DND-41 (cell line): ENCODE measurements around the gene CYB5R4.

Experiments
- ATAC-seq: fragments of 200-7000 bp; cut with Tn5 transposase; 3 replicates; pipeline ENCODE4 v1.9.1; 2021; ENCODE audit warnings: low read depth; ENCODE audit not compliant: insufficient read depth
- DNase-seq: peaks from one replicate; pipeline ENCODE4 v3.0.0-alpha.2; 2020
- H2AFZ ChIP-seq: 2 replicates; pipeline ENCODE4 v1.6.0; 2012; ENCODE audit warnings: low read depth, low read length
- H3K27ac ChIP-seq: 2 replicates; pipeline ENCODE4 v1.5.1; 2012; ENCODE audit warnings: low read length, inconsistent platforms
- H3K27me3 ChIP-seq: fragments of 200-600 bp; sonication (generic); 2 replicates; pipeline ENCODE4 v1.6.0; 2012; ENCODE audit warnings: low read length, mild to moderate bottlenecking, inconsistent platforms; ENCODE audit not compliant: insufficient read depth, poor library complexity
- H3K36me3 ChIP-seq: 2 replicates; pipeline ENCODE4 v1.5.1; 2012; ENCODE audit warnings: low read length, inconsistent platforms; ENCODE audit not compliant: insufficient read depth
- H3K4me1 ChIP-seq: 2 replicates; pipeline ENCODE4 v1.5.1; 2012; ENCODE audit warnings: mild to moderate bottlenecking, low read length; ENCODE audit not compliant: insufficient read depth
- H3K4me2 ChIP-seq: 2 replicates; pipeline ENCODE4 v1.6.0; 2012; ENCODE audit warnings: mild to moderate bottlenecking, moderate library complexity, low read length, inconsistent platforms; ENCODE audit not compliant: insufficient read depth
- H3K4me3 ChIP-seq, 2 experiments: fragments of 200-600 bp in 1 of 2; shearing (Covaris generic) in 1 of 2; 2 replicates each; pipeline ENCODE4 v1.5.1; 2012 to 2016; ENCODE audit warnings: inconsistent platforms in 2 of 2, low read length in 2 of 2, mild to moderate bottlenecking in 2 of 2, low read depth in 1 of 2, moderate library complexity in 1 of 2
- H3K79me2 ChIP-seq: 2 replicates; pipeline ENCODE4 v1.6.0; 2012; ENCODE audit warnings: low read length, inconsistent platforms; ENCODE audit not compliant: insufficient read depth
- H3K9ac ChIP-seq: 2 replicates; pipeline ENCODE4 v1.6.0; 2012; ENCODE audit warnings: low read depth, mild to moderate bottlenecking, inconsistent platforms, low read length, moderate library complexity
- H3K9me3 ChIP-seq: 2 replicates; pipeline ENCODE4 v1.5.1; 2012; ENCODE audit warnings: low read length, moderate library complexity, mild to moderate bottlenecking, inconsistent platforms; ENCODE audit not compliant: insufficient read depth, severe bottlenecking
- H4K20me1 ChIP-seq: 2 replicates; pipeline ENCODE4 v1.6.0; 2012; ENCODE audit warnings: low read length; ENCODE audit not compliant: insufficient read depth
- CTCF ChIP-seq: IDR thresholded peaks from 2 replicates; pipeline ENCODE4 v1.5.1; 2012; ENCODE audit warnings: borderline replicate concordance, low read length, moderate library complexity, mild to moderate bottlenecking; ENCODE audit not compliant: poor library complexity, severe bottlenecking; ENCODE audit errors: extremely low read depth
- EZH2 ChIP-seq: IDR thresholded peaks from 3 replicates; pipeline ENCODE4 v1.6.1; 2012; ENCODE audit warnings: borderline replicate concordance, low read depth, mild to moderate bottlenecking, moderate library complexity, low read length, inconsistent platforms; ENCODE audit not compliant: severe bottlenecking

The CYB5R4 gene

GRCh38 chr6:83860359-83860755 lies 868 bp downstream of the CYB5R4 start:
- Histone ChIP-seq H3K4me2 (peak overlapping the region; percentile 97), H3K4me3 (peak overlapping the region; percentile 65 to 98), H3K27me3 (no peaks in the 10 kb centered on the region), H4K20me1 (peaks cover 3% of the 10 kb centered on the region), H3K9ac (peak overlapping the region; percentile 62), H3K79me2 (peaks cover 36% of the 10 kb centered on the region), H3K36me3 (peaks cover 14% of the 10 kb centered on the region), H3K4me1 (peaks cover 25% of the 10 kb centered on the region), H2AFZ (peak overlapping the region; percentile 98), H3K27ac (peak overlapping the region; percentile 77), H3K9me3 (no peaks in the 10 kb centered on the region)
- DNase-seq (no peak), ATAC-seq (no peak)
- TF ChIP-seq EZH2 (no peak), CTCF (no peak)

GRCh38 chr6:83860782-83861495 lies 1.4 kb downstream of the CYB5R4 start:
- Histone ChIP-seq H3K27me3 (no peaks in the 10 kb centered on the region), H3K36me3 (peaks cover 19% of the 10 kb centered on the region), H3K4me1 (peaks cover 25% of the 10 kb centered on the region), H3K9me3 (no peaks in the 10 kb centered on the region), H3K9ac (peak overlapping the region; percentile 62), H3K4me2 (peak overlapping the region; percentile 97), H3K27ac (no peak overlapping the region), H4K20me1 (peaks cover 3% of the 10 kb centered on the region), H3K4me3 (peak overlapping the region; percentile 65 to 98), H2AFZ (peak overlapping the region; percentile 98; the same call in 1 of the 2 replicates), H3K79me2 (peaks cover 36% of the 10 kb centered on the region)
- TF ChIP-seq CTCF, result no peak
- TF ChIP-seq EZH2, result no peak
- ATAC-seq (no peak), DNase-seq (no peak)

- ATAC-seq (no peak), DNase-seq (no peak)
- TF ChIP-seq CTCF (no peak), EZH2 (no peak)
- H3K4me3 ChIP-seq, result no peak overlapping the region
- peaks cover 25% of the 10 kb centered on the region for H3K4me1 ChIP-seq
- H4K20me1 ChIP-seq, result peaks cover 3% of the 10 kb centered on the region
- H2AFZ ChIP-seq, result no peak overlapping the region
- H3K4me2 ChIP-seq, result 0 out of 2 replicates have a peak overlapping the region, but pooled peaks have one; percentile 0
- no peaks in the 10 kb centered on the region for H3K27me3 ChIP-seq
- H3K36me3 ChIP-seq, result peaks cover 39% of the 10 kb centered on the region
- H3K79me2 ChIP-seq, result peaks cover 36% of the 10 kb centered on the region
- peaks cover 16% of the 10 kb centered on the region for H3K9me3 ChIP-seq
- H3K9ac ChIP-seq, result no peak overlapping the region
- H3K27ac ChIP-seq, result no peak overlapping the region
Observed at GRCh38 chr6:83862776-83863471, 3.4 kb downstream of the CYB5R4 start.
